IPS-NIHi11 (cell line): ENCODE data around the gene SMARCA4.
"Not testable (repeated sequence)": the region's sequence is repeated elsewhere in the genome, so short reads cannot be mapped to it uniquely, and the experiment has no call there.

Source experiments
- DNase-seq: peaks from one replicate; pipeline ENCODE4 v3.0.0; 2012; ENCODE audit warnings: mixed read lengths, low spot score

The SMARCA4 gene

DNA sequence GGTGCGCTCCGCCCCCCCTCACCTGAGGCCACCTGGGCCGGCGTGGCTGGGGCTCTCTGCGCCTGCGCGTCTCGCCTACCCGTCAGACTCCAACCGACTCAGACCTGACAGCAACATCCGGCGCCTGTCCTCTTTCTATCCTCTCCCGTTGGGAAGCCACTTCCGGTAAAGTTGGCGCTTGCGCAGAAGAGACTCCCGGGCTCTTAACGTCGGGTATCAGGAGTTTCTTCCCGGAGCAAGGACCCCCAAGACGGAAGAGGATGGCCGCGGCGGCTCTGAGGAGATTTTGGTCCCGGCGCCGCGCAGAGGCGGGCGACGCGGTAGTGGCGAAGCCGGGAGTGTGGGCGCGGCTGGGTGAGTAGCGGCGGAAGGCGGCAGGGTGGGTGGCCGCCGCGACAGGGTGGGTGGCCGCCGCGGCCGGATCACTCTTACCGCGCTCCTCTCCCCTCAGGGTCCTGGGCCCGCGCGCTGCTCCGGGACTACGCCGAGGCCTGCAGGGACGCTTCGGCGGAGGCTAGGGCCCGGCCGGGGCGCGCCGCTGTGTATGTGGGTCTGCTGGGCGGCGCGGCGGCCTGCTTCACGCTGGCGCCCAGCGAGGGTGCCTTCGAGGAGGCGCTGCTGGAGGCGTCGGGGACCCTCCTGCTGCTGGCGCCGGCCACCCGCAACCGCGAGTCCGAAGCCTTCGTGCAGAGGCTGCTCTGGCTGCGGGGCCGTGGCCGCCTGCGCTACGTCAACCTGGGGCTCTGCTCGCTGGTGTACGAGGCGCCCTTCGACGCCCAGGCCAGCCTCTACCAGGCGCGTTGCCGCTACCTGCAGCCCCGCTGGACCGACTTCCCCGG lies 32.0 kb upstream of the SMARCA4 start, which contains the start of the genes TIMM29 and YIPF2:
TSS of gene TIMM29 (plus strand) at position 249 of the 839 bp plus-strand sequence. CDS start at position 261, 12 bp downstream.
TSS of gene YIPF2 (minus strand) at position 77 of the 839 bp plus-strand sequence. CDS start 229 bp downstream, outside the sequence.
- peak; percentile 99 for DNase-seq

GRCh38 chr19:10929402-10929794 lies 31.4 kb upstream of the SMARCA4 start:
- DNase-seq = no peak

DNA sequence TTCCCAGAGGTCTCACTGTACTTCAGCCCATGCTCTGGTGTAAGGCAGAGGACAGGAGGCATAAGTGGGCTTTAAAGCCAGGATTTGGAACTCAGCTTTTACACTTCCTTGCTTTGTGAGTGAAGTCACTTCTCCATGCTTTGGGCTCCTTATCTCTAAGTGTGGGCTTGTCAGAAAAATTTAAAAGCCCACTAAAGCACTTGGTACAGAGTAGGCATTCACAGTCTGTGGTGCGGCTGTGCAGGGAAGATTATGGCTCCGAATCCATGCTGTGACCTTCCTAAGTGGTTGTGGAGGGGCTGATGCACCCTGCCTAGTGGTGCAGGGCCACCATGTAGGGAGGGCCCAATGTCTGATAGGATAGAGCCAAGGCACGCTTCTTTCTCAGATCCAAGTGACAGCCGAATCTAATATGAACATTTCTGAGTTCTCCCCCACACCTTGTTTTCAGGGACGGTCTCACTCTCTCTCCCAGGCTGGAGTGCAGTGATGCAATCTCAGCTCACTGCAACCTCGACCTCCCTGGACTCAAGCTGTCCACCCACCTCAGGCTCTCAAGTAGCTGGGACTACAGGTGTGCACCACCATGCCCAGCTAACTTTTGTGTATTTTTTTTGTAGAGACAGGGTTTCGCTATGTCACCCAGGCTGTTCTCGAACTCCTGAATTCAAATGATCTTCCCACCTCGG lies 25.3 kb upstream of the SMARCA4 start:
- no peak for DNase-seq

GRCh38 chr19:10936661-10937084 lies 24.2 kb upstream of the SMARCA4 start:
- peak; percentile 74 for DNase-seq

DNA sequence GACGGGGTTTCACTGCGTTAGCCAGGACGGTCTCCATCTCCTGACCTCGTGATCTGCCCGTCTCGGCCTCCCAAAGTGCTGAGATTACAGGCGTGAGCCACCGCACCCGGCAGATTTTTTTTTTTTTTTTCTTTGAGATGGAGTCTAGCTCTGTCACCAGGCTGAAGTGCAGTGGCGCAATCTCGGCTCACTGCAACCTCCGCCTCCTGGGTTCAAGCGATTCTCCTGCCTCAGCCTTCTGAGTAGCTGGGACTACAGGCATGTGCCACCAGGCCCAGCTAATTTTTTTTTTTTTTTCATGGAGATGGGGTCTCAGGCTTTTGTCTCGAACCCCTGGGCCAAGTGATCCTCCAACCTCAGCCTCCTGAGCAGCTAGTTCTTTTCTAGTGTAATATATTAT lies 19.2 kb upstream of the SMARCA4 start:
- DNase-seq = not testable (repeated sequence)

GRCh38 chr19:10943412-10943811 lies 17.4 kb upstream of the SMARCA4 start:
- DNase-seq = not testable (repeated sequence)

GRCh38 chr19:10945264-10945663 lies 15.6 kb upstream of the SMARCA4 start:
- no peak for DNase-seq

- no peak for DNase-seq
Observed at GRCh38 chr19:10946958-10947657, 13.7 kb upstream of the SMARCA4 start.

GRCh38 chr19:10952809-10953208 lies 8.0 kb upstream of the SMARCA4 start:
- no peak for DNase-seq

GRCh38 chr19:10959277-10959968 lies 1.4 kb upstream of the SMARCA4 start:
- not testable (repeated sequence) for DNase-seq

DNA sequence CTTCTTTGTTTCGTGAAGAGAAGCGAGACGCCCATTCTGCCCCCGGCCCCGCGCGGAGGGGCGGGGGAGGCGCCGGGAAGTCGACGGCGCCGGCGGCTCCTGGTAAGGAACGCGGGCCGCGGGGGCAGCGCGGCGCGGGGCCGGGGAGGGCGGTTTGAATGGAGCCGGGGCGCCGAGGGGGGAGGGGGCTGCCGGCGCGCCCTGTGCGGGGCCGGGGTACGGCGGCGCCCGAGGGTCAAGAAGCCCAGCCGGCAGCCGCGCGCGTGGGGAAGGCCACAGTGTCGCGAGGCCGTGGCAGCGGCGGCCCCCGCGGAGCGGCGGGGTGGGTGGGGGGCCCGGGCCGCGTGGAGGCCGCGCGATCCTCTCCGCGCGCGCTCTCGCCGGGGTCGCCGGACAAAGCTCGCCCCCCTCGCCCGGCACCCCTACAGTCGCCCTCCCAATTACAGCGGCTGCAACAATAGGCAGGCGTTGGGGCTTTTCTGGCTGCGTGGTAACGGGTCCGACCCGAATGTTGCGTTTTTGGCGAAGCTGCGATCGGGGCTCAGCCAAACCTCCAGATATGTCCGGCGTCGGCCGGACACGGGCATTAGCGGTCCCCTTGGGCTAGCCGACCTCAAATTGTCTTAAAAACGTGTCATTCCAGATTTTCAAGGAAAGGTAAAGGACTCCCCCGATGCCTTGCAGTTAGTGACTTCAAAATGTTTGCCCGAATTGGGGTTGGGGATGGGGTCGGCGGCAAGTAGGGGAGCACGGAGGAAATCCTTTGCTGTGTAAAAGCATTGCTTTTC lies 437 bp downstream of the SMARCA4 start:
- peak; percentile 91 for DNase-seq

DNA sequence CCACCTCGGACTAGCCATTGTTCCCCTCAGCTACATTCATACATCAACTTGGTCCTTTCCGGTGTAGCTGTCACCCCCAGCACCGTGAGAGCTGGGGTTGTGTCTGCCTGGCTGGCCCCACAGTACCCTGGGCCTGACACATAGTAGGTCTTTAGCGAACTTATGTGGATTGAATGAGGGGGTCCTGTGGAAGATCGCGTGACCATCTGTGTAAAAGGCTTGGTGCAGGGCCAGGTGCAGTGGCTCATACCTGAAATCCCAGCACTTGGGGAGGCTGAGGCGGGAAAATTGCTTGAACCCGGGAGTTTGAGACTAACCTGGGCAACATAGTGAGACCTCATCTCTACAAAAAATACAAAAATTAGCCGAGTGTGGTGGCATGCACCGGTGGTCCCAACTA lies 2.0 kb downstream of the SMARCA4 start:
- no peak for DNase-seq

DNA sequence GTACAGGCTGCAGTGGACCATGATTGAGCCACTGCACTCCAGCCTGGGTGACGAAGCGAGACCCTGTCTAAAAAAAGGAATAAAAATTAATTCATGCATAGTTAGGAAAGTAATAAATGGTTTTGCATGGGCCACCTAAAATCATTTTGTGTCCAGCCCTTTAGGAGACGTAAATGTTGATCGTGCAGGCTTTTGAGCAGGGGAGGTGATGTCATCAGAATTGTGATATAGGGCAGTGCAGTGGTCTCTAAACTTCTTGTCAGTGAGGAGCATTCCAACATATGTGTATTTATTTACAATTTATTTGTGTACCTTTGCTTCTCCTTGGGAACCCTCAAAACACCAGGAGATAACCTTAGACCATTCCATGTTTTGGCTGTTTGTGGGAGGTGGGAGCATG lies 3.0 kb downstream of the SMARCA4 start:
- DNase-seq = no peak

DNA sequence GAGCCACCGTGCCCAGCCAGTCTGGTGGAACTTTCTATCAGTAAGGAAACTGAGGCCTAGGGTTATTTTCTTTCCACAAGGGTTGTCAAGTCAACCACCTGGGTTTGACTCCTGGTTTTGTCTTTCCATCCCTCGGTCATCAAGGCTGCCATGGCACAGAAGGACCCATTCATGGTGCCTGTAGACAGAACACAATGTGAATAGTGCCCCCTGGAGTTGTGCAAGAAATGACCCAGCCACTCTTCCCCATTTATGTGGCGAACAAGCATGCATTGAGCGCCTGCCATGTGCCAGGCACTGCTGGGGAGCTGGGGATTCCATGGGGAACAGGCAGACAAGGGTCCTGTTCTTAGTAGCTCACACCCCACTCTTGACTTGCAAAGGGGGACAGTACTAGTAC lies 4.1 kb downstream of the SMARCA4 start:
- no peak for DNase-seq

DNA sequence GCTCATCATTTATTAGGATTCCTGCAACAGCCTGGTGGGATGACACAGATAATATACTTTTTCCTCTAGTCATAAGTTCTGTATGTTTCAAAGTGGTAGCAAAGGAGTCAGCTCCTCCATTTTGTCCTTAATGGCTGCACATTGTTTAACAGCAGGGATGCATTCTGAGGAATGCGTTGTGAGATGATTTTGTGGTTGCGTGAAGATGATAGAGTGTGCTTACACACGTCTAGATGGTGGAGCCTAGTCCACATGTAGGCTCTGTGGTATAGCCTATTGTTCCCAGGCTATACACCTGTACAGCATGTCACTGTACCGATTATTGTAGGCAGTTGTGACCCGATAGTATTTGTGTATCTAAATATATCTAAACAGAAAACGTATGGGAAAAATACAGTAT lies 4.6 kb downstream of the SMARCA4 start:
- no peak for DNase-seq

DNA sequence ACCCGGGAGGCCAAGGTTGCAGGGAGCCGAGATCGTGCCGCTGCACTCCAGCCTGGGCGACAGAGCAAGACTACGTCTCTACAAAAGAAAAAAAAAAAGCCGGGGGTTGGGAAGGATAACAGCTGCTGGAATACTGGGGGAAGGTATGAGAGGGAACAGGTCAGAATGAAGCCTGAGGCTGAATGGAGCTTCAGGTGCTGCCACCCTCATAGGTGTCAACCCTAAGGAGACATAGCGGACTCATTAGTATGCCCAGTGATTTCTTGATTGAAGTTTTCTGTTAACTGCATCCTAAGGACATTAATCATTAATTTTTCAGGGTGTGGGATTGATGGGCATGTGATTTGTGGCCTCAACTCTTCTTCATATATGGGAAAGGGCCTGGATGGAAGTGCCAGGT lies 6.0 kb downstream of the SMARCA4 start:
- no peak for DNase-seq

DNA sequence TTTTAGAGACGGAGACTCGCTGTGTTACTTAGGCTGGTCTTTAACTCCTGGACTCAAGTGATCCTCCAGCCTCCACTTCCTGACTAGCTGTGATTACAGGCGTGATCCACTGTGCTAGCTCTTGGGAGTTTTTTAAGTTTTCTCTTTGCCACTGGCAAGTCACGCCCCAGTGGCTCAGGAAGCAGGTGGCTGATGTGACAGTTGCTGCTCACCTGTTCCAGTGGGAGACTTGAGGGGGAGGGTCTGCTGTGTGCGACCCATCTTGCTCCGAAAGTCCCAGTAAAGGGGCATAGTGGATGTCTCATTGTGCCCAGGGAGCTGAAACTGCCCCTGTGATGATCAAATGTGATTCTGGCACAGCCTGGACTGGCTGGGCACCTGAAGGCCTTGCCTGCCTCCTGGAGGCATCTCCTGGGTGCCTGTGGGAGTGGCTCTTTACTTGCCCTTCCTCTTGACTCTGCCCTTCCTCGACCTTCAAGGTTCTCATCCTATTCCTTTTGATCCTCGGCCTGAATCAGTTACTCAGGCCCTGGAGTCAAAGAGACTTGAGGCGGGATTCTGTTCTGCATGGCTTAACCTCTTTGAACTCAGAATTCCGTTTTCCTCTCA lies 7.8 kb downstream of the SMARCA4 start:
- no peak for DNase-seq

- DNase-seq = no peak
Observed at GRCh38 chr19:10971107-10971726, 10.4 kb downstream of the SMARCA4 start.

- no peak for DNase-seq
Observed at GRCh38 chr19:10975374-10976130, 14.7 kb downstream of the SMARCA4 start.
